PFSK-1 (cell line): ENCODE measurements around the gene LRRC8B.

Experiments
- FOXP2 ChIP-seq: optimal IDR thresholded peaks from 2 replicates; pipeline ENCODE3; 2011; ENCODE audit warnings: borderline replicate concordance, control low read depth, inconsistent platforms; ENCODE audit not compliant: insufficient read depth; ENCODE audit errors: extremely low read length, extremely low read depth
- POLR2AphosphoS5 ChIP-seq: IDR thresholded peaks from 2 replicates; pipeline ENCODE4 v1.6.1; 2012; ENCODE audit warnings: low read depth, mild to moderate bottlenecking, control low read depth, low read length, moderate library complexity
- SIN3A ChIP-seq: IDR thresholded peaks from 2 replicates; pipeline ENCODE4 v1.6.1; 2012; ENCODE audit warnings: mild to moderate bottlenecking, low read length, moderate library complexity, borderline replicate concordance; ENCODE audit not compliant: insufficient read depth
- TAF1 ChIP-seq: IDR thresholded peaks from 2 replicates; pipeline ENCODE4 v1.6.1; 2012; ENCODE audit warnings: low read length, control low read depth, borderline replicate concordance; ENCODE audit not compliant: insufficient read depth
- TF ChIP-seq, protein P1 (sequence below), 2 experiments: IDR thresholded peaks; 2 replicates each; pipeline versions ENCODE4 v1.6.1 to v1.8.0; 2011 to 2012; ENCODE audit warnings: low read depth in 2 of 2, low read length in 2 of 2, control low read depth in 1 of 2, inconsistent platforms in 1 of 2, mild to moderate bottlenecking in 1 of 2, moderate library complexity in 1 of 2; ENCODE audit not compliant: insufficient read depth in 1 of 2

Gene LRRC8B

DNA sequence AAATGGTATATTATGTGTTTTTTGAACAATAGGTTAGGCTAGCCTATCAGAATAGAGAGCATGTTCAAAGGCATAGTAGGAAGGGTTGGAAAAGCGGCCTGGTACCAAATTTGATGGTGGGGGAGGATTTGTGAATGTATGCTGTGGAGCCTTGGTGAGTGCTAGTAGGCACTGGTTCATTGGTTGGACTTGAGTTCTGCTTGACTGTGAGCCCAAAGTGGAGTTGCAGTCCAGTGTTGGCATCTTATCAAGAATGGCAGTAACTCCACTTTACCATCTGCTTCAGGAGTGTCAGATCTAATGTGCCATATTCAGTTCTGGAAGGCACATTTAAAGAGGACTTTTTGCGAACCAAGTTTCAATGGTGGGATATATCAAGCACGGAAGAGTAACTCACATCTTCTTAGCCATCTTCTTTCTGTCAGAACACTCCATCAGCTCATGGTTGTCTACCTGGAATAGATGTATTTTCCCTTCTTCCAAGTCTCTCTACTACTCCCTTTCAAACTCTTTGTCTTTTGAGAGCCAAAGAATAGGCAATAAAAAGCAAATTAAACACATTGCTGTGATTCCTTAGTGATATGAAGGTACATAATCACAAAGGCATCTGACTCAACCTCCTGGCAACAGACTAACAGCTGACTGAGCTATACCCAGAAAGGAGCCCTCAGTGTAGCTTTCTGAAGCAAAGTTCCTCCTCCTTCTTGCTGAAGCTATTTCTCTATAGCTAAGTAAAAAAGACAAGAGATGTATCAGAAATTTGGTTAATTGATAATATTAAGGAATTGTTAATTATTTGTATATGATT is 21.7 kb downstream of the LRRC8B start:
- TF ChIP-seq POLR2AphosphoS5 (no peak), SIN3A (no peak), FOXP2 (no peak), TAF1 (no peak)
- TF ChIP-seq, protein P1, sequence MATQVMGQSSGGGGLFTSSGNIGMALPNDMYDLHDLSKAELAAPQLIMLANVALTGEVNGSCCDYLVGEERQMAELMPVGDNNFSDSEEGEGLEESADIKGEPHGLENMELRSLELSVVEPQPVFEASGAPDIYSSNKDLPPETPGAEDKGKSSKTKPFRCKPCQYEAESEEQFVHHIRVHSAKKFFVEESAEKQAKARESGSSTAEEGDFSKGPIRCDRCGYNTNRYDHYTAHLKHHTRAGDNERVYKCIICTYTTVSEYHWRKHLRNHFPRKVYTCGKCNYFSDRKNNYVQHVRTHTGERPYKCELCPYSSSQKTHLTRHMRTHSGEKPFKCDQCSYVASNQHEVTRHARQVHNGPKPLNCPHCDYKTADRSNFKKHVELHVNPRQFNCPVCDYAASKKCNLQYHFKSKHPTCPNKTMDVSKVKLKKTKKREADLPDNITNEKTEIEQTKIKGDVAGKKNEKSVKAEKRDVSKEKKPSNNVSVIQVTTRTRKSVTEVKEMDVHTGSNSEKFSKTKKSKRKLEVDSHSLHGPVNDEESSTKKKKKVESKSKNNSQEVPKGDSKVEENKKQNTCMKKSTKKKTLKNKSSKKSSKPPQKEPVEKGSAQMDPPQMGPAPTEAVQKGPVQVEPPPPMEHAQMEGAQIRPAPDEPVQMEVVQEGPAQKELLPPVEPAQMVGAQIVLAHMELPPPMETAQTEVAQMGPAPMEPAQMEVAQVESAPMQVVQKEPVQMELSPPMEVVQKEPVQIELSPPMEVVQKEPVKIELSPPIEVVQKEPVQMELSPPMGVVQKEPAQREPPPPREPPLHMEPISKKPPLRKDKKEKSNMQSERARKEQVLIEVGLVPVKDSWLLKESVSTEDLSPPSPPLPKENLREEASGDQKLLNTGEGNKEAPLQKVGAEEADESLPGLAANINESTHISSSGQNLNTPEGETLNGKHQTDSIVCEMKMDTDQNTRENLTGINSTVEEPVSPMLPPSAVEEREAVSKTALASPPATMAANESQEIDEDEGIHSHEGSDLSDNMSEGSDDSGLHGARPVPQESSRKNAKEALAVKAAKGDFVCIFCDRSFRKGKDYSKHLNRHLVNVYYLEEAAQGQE (IDR thresholded peaks at IDR 0.05; ENCODE audit: insufficient read depth in 1 of 2, low read depth in 2 of 2, low read length in 2 of 2): no peak

DNA sequence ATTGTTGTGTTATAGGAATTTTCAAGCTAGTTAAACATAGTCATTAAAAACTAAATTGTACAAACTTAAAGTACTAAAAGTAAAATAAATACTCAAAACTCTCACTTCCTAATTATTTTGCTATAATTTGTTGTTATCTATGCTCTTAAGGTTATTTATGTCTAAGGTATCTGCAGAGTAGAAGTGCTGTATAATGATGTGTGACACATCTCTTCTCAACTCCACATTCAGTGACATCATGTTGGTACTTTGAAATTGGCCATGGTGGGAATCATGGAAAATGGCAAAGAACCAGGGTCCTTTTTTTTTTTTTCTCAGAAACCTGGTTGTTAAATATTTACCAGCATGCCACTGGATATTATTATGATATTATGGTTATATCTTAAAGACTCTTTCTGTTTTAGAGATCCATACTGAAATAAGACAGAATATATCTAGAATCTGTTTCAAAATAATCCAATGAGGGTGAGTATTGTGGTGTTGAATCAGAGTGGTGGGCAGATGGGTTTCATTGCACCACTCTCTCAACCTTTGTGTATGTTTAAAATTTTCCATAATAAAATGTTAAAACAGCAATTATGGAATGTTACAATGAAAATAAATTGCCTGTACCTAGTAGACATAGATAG is 22.4 kb downstream of the LRRC8B start:
- TF ChIP-seq POLR2AphosphoS5 (no peak), FOXP2 (no peak), SIN3A (no peak), TAF1 (no peak)
- TF ChIP-seq, protein P1 (IDR thresholded peaks at IDR 0.05; ENCODE audit: insufficient read depth in 1 of 2, low read depth in 2 of 2, low read length in 2 of 2): no peak

GRCh38 chr1:89547563-89548116 is 23.0 kb downstream of the LRRC8B start:
- TF ChIP-seq FOXP2: no peak
- no peak for TF ChIP-seq SIN3A
- TF ChIP-seq TAF1: no peak

- TF ChIP-seq FOXP2: no peak
- TF ChIP-seq TAF1: no peak
- TF ChIP-seq, protein P1 (IDR thresholded peaks at IDR 0.05; ENCODE audit: insufficient read depth in 1 of 2, low read depth in 2 of 2, low read length in 2 of 2): no peak
- no peak for TF ChIP-seq POLR2AphosphoS5
- TF ChIP-seq SIN3A: no peak
These were observed 23.7 kb downstream of the LRRC8B start for GRCh38 chr1:89548122-89548857.

DNA sequence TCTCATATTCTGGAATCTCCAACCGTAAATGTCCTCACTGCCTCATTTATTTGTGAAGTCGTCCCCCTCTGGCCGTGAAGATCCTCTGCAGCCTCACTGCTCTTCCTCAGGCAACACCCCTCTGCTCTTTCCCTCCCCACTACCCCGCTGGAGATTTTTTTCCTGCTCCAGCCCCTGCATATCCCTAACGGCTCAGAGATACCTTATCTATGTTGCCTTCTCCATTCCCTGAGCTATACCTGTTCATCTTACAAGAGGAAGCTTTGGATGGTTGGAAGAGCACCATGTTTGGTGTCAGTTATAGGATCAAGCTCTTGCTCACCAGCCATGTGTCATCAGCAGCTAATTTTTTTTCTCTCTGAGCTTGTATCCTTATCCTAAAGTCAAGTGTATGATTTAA is 26.4 kb downstream of the LRRC8B start:
- TF ChIP-seq TAF1 (no peak), POLR2AphosphoS5 (no peak), SIN3A (no peak), FOXP2 (no peak)
- TF ChIP-seq, protein P1 (IDR thresholded peaks at IDR 0.05; ENCODE audit: insufficient read depth in 1 of 2, low read depth in 2 of 2, low read length in 2 of 2): no peak
